GM23248 (cell line): ENCODE results near the gene SIAH3.

Source experiments
- EZH2 ChIP-seq: fragments of 200-600 bp; sonication (generic); IDR thresholded peaks from 2 replicates; pipeline ENCODE4 v1.6.1; 2018; ENCODE audit warnings: antibody characterized with exemption, mild to moderate bottlenecking; ENCODE audit not compliant: insufficient read depth, poor library complexity, severe bottlenecking
- EZH2phosphoT487 ChIP-seq: fragments of 200-600 bp; sonication (generic); IDR thresholded peaks from 2 replicates; pipeline ENCODE4 v1.6.1; 2018; ENCODE audit warnings: antibody characterized with exemption, moderate library complexity, mild to moderate bottlenecking, low read depth; ENCODE audit not compliant: insufficient read depth

GRCh38 chr13:45788011-45788410 lies 63.5 kb downstream of the SIAH3 start:
- TF ChIP-seq EZH2 (no peak), EZH2phosphoT487 (no peak)
